GM12801 (cell line): ENCODE measurements around the gene PLXNA4.

Experiments used
- TF ChIP-seq, protein P1 (sequence below): IDR thresholded peaks from one replicate; pipeline ENCODE4 v1.5.1; 2011; ENCODE audit warnings: control low read depth; ENCODE audit not compliant: insufficient read length; ENCODE audit errors: extremely low read depth

Gene PLXNA4

DNA sequence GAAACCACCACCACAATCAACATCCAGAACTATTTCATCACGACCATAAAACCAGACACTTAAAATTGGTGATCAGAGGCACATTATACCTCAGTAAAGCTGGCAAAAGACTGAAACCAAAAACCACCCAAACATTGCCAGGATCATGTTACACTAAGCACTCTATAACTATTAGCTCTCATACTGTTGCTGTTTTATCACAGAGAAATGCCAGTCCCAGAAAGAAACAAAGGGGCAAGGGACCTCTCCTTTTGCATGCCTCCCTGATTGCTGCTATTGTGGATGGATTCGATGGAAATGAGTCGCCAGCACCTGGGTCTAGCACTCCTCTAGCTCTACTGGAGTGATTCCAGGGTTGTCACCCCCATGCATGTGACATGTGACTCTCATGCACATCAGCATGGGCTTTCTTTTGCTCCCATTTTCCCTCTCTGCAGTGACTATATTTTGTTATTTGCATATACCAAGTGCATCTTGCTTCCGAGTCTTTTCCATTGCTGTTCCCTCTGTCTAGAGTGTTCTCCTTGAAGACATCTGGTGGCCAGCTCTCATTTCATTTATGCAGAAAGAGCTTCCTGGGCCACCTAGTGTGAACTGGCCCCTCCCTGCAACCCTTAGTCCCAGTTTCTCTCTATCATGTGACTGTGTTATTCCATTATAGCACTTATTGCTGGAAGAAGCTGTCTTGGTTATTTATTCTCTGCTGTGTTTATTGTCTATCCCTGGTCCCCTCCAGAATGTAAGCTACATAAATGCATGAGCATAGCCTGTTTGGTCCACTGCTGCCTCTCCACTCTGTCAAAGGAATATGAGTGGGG lies 300.6 kb downstream of the PLXNA4 start:
- TF ChIP-seq, protein P1, sequence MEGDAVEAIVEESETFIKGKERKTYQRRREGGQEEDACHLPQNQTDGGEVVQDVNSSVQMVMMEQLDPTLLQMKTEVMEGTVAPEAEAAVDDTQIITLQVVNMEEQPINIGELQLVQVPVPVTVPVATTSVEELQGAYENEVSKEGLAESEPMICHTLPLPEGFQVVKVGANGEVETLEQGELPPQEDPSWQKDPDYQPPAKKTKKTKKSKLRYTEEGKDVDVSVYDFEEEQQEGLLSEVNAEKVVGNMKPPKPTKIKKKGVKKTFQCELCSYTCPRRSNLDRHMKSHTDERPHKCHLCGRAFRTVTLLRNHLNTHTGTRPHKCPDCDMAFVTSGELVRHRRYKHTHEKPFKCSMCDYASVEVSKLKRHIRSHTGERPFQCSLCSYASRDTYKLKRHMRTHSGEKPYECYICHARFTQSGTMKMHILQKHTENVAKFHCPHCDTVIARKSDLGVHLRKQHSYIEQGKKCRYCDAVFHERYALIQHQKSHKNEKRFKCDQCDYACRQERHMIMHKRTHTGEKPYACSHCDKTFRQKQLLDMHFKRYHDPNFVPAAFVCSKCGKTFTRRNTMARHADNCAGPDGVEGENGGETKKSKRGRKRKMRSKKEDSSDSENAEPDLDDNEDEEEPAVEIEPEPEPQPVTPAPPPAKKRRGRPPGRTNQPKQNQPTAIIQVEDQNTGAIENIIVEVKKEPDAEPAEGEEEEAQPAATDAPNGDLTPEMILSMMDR: no peak

DNA sequence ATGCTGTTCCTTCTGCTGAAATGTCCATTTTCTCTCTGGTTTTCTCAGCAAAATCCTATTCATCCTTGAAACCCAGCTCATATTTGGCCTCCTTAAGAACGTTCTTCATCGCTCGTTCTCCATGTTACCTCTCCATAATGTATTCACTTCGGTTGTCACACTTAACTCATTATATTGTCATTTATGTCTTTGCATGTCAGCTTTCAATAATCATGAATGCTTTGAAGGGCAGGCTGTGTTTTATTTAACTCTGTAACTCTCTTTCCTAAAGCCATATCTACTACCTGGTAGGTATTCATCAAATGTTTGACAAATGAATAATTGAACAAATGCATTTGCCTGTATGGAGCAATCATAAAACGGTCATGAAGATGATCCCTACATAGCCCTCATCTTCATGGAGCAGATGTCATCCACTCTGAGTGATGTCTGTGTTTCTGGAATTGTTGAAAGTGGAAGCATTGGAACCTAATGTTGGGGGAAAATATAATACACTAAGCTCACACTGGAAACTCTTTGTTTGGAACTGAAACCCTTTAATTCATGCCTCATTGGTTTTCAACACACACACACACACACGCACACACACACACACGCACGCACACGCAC lies 303.4 kb downstream of the PLXNA4 start:
- TF ChIP-seq, protein P1: no peak

DNA sequence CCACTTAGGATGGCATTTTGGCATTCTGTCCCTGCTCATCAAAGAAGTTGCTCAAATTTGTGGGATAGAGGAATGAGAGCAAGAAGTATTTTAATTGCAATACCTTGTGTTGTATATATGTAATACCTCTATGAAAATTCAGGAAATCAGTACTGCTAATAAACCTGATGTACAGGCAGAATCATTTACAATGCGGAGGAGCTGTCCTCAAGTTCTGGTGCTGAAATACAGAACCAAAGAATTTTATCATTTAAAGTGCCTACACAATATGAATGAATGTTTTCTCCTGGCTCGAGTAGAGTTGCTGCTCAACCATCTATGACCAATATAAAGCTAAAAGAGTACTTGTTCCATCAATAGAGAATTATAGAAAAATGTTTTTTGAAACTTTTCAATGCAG lies 305.8 kb downstream of the PLXNA4 start:
- TF ChIP-seq, protein P1: no peak

DNA sequence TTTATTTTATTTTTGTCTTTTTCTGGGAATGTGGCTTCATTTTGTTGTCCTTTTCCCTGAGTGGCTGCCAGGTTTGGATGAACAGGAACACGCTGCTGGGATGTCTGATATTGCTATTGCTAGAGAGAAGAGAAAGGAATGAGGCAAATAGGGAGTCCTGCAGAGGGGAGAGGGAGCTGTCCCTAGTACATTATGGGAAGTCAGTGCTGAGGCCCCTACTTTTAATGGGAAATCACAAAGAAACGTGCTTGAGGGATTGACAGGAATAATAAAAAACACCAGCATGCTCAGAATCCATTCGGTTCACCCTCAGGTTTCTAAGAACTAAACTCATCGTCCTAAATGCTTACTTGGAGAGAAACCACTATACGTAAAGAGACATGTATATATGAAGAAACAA lies 306.6 kb downstream of the PLXNA4 start:
- TF ChIP-seq, protein P1: no peak

DNA sequence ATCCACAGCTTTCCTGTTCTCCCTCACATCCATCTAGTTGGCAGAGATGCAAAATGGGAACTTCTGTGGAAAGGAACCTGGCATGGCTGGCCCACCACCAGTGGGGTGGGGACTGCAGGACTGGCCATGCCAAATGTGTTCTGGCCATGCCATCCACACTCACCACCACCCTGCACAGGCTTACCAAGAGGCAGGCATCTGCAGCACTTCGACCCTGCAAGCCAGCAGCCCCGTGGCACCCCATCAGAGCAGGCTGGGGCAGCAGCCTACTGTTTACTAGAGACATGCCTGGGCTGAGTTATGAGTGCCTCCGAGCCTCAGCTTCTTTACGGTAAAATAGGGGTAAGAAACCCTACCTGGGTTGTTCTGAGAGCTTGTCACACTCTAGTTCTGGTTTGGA lies 313.1 kb downstream of the PLXNA4 start:
- TF ChIP-seq, protein P1: no peak

DNA sequence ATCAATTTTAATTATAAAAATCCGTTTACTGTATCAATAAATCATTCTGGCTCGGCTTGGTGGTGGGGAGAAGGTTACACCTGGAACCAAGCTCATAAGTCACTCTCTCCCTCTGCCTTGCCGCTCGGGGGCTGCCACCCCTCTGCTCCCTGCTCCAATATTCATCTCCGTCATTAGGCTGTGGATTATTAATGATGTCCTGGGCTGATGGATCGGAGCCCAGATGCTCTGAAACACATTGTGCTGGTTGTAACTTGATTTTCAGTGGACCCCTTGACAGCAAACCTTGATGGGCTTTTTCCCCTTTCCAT lies 314.2 kb downstream of the PLXNA4 start:
- TF ChIP-seq, protein P1: no peak

DNA sequence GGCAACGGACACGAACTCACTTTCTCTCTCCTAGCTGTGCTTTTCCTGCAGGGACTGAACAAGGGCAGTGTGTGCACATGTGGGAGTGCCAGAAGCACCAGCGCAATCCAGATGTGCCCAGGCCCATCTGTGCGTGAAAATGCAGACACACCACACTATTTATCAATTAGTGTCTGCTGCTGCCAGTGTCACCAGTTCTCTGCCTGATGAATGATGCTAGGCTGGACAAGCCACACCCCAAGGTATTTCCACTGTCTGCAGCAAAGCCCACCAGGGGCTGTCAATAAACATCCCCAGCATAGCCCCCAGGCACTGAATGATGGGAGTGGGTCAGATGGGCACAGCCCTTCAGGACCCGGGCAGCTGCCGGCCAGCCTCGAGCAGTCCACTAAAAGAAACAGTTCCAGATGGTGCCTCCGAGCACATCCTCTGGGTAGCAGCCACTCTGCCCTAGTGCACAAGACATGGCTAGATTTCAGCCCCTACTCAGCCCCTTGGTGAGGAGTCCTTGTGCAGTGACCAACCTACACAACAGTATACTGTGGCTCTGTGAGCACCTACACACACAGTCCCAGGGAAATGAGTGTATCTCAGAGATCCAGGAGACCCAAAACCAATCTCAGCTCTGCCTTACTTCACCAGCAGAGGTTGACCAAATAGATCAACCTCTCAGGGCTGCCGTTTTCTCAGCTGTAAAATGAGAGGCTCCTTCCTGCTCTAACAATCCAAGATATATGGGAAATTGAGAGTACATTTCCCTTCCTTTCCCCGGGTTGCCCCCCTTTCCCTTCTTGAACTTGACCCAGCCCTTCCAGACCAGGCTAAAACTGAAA lies 314.7 kb downstream of the PLXNA4 start:
- TF ChIP-seq, protein P1: no peak
